ENCODE results near the gene TAF6L. TPM values are rescaled to one million over a fixed set of nuclear protein-coding genes. Genes with fewer than 3 reads are reported as not detected.

The TAF6L gene
- total and polyA plus RNA-seq, 2 donors (not counting 1 experiment from before 2014, with no cell fraction given) = 28.2 to 48.2 TPM

GRCh38 chr11:62770778-62771143 is 435 bp upstream of the TAF6L start:
- Histone ChIP-seq H3K27me3 (replicated peaks in 1 of 4; ENCODE audit: control extremely low read depth in 1 of 4, control insufficient read depth in 3 of 4, insufficient read depth in 4 of 4, low read length in 3 of 4) (no peaks in the 10 kb centered on the region), H2AFZ (ENCODE audit: insufficient read depth, low read depth, low read length, poor library complexity, severe bottlenecking) (peak overlapping the region; percentile 89), H3K4me1 (ENCODE audit: control insufficient read depth in 2 of 2, insufficient read depth in 2 of 2, low read length in 2 of 2) (peaks cover 15 to 23% of the 10 kb centered on the region in 2 donors), H3K9me3 (ENCODE audit: control extremely low read depth in 1 of 3, control insufficient read depth in 2 of 3, insufficient read depth in 1 of 3, low read length in 2 of 3) (no peaks in the 10 kb centered on the region), H3K9ac (ENCODE audit: low read length) (peak overlapping the region; percentile 72), H4K20me1 (ENCODE audit: control insufficient read depth, insufficient read depth, low read length, poor library complexity, severe bottlenecking) (no peaks in the 10 kb centered on the region), H3K36me3 (replicated peaks in 1 of 2; ENCODE audit: control extremely low read depth in 1 of 2, control insufficient read depth in 1 of 2, extremely low read depth in 1 of 2, insufficient read depth in 2 of 2, low read length in 1 of 2) (peaks cover 3 to 19% of the 10 kb centered on the region in 2 experiments), H3K4me2 (replicated peaks; ENCODE audit: low read depth, low read length, poor library complexity, severe bottlenecking) (peak overlapping the region; percentile 81), H3K79me2 (ENCODE audit: control insufficient read depth, insufficient read depth, low read length) (peaks cover 6% of the 10 kb centered on the region), H3K4me3 (ENCODE audit: control extremely low read depth in 1 of 5, extremely low read depth in 1 of 5, insufficient read depth in 1 of 5, low read depth in 2 of 5, low read length in 4 of 5) (peak overlapping the region; percentile 23 to 97 (median 68)), H3K27ac (ENCODE audit: low read length in 2 of 2) (peak overlapping the region; percentile 63 to 84)
- TF ChIP-seq EZH2 (IDR thresholded peaks at IDR 0.05; ENCODE audit: borderline replicate concordance, insufficient read depth, low read depth, low read length, poor library complexity, severe bottlenecking) (no peak), CTCF (IDR thresholded peaks at IDR 0.05) (no peak)
- ATAC-seq (ENCODE audit: low read depth) (peak; percentile 2), DNase-seq (no peak)
- intact Hi-C loops (cut with micrococcal nuclease) = loop anchor here (1.0 to 5.0 kb wide), 6 partner anchors 9 to 178 kb away; partner anchors contain the start of genes POLR2G, STX5, TEX54 and TMEM179B
- Mint-ChIP-seq H3K4me3 (peak overlapping the region; percentile 95), H3K4me1 (peaks cover 26% of the 10 kb centered on the region), H3K27me3 (no peaks in the 10 kb centered on the region), H3K27ac (peak overlapping the region; percentile 96), H3K9me3 (ENCODE audit: insufficient read depth) (no peaks in the 10 kb centered on the region)
- 1% methylated on average over 11 of the region's 18 CpGs for WGBS (ENCODE audit: insufficient coverage)
- POLR2A ChIA-PET = interaction anchor here (0.6 to 4.6 kb wide), 12 partner anchors 9 to 214 kb away, joined by 3 to 38 read pairs (median 7); partner anchors contain the start of genes HNRNPUL2, POLR2G, SLC3A2 and TMEM179B
- CTCF ChIA-PET = interaction anchor here (0.6 to 8.5 kb wide), 5 partner anchors 16 to 91 kb away, joined by 3 to 70 read pairs (median 3); partner anchors contain the start of gene TMEM179B

GRCh38 chr11:62774407-62774806 is 3.2 kb downstream of the TAF6L start:
- intact Hi-C loops (cut with micrococcal nuclease) = loop anchor here (5.0 kb wide), 1 partner anchor 182 kb away; the partner anchor contains the start of gene TUT1
- Mint-ChIP-seq H3K4me3 (no peak overlapping the region), H3K27ac (no peak overlapping the region), H3K4me1 (peaks cover 28% of the 10 kb centered on the region), H3K9me3 (ENCODE audit: insufficient read depth) (no peaks in the 10 kb centered on the region), H3K27me3 (no peaks in the 10 kb centered on the region)
- H3K79me2 ChIP-seq (ENCODE audit: control insufficient read depth, insufficient read depth, low read length) = peaks cover 6% of the 10 kb centered on the region
- no peak overlapping the region for H2AFZ ChIP-seq (ENCODE audit: insufficient read depth, low read depth, low read length, poor library complexity, severe bottlenecking)
- 95% methylated on average over 5 of the region's 6 CpGs for WGBS (ENCODE audit: insufficient coverage)
- H4K20me1 ChIP-seq (ENCODE audit: control insufficient read depth, insufficient read depth, low read length, poor library complexity, severe bottlenecking) = no peaks in the 10 kb centered on the region
- DNase-seq (no peak), ATAC-seq (ENCODE audit: low read depth) (no peak)
- no peaks in the 10 kb centered on the region for H3K27me3 ChIP-seq (replicated peaks in 1 of 4; ENCODE audit: control extremely low read depth in 1 of 4, control insufficient read depth in 3 of 4, insufficient read depth in 4 of 4, low read length in 3 of 4)
- TF ChIP-seq EZH2 (IDR thresholded peaks at IDR 0.05; ENCODE audit: borderline replicate concordance, insufficient read depth, low read depth, low read length, poor library complexity, severe bottlenecking) (no peak), CTCF (IDR thresholded peaks at IDR 0.05) (no peak)
- no peak overlapping the region for H3K4me3 ChIP-seq (ENCODE audit: control extremely low read depth in 1 of 5, extremely low read depth in 1 of 5, insufficient read depth in 1 of 5, low read depth in 2 of 5, low read length in 4 of 5)
- peaks cover 15 to 23% of the 10 kb centered on the region in 2 donors for H3K4me1 ChIP-seq (ENCODE audit: control insufficient read depth in 2 of 2, insufficient read depth in 2 of 2, low read length in 2 of 2)
- no peak overlapping the region for H3K27ac ChIP-seq (ENCODE audit: low read length in 2 of 2)
- H3K9ac ChIP-seq (ENCODE audit: low read length) = no peak overlapping the region
- ChIA-PET CTCF (interaction anchor here (0.7 to 8.5 kb wide), 2 partner anchors 12 to 379 kb away, joined by 4 to 70 read pairs; partner anchors contain the start of gene TMEM179B), POLR2A (interaction anchor here (0.5 to 0.6 kb wide), 3 partner anchors 13 to 71 kb away, joined by 3 to 5 read pairs (median 3); partner anchors contain the start of gene POLR2G)
- H3K4me2 ChIP-seq (replicated peaks; ENCODE audit: low read depth, low read length, poor library complexity, severe bottlenecking) = no peak overlapping the region
- H3K36me3 ChIP-seq (replicated peaks in 1 of 2; ENCODE audit: control extremely low read depth in 1 of 2, control insufficient read depth in 1 of 2, extremely low read depth in 1 of 2, insufficient read depth in 2 of 2, low read length in 1 of 2) = peaks cover 0 to 20% of the 10 kb centered on the region in 2 experiments
- no peaks in the 10 kb centered on the region for H3K9me3 ChIP-seq (ENCODE audit: control extremely low read depth in 1 of 3, control insufficient read depth in 2 of 3, insufficient read depth in 1 of 3, low read length in 2 of 3)

All from B cell (primary cell).